IMR-90 (cell line): ENCODE results near the gene ALK. TPM values are rescaled to one million over a fixed set of nuclear protein-coding genes. Genes with fewer than 3 reads are reported as not detected.
A peak's percentile ranks its signal among the peaks of the same experiment; 100 is the strongest.

Experiments used
- ATAC-seq: fragments of 200-7000 bp; cut with Tn5 transposase; 2 replicates; pipeline ENCODE4 v1.9.1; 2020; ENCODE audit warnings: low read depth, mild to moderate bottlenecking, moderate library complexity
- BruUV-seq: library from RNA; stranded (reverse); fragments of 400-500 nt; replicated peaks from 2 replicates; lab custom pipeline; 2021; lab: Mats Ljungman, UMichigan
- CTCF ChIA-PET: fragments of 300-600 bp; formaldehyde crosslinking; extraction: SDS; loops from one replicate; lab custom pipeline; 2021; ENCODE audit warnings: antibody characterized with exemption; lab: Yijun Ruan, JAX
- POLR2A ChIA-PET: fragments of 300-600 bp; sonication (Branson Sonifier 250); formaldehyde crosslinking; loops from one replicate; lab custom pipeline; 2022; ENCODE audit warnings: antibody characterized with exemption; ENCODE audit not compliant: unreplicated experiment; lab: Charles Lee
- DNase-seq: peaks from one replicate; pipeline ENCODE4 v3.0.0; 2013
- H2AFZ ChIP-seq: replicated peaks from 2 replicates; pipeline ENCODE3; 2013; ENCODE audit warnings: low read length, mild to moderate bottlenecking; ENCODE audit not compliant: poor library complexity
- H2AK5ac ChIP-seq: 2 replicates; pipeline ENCODE4 v1.6.1; 2013; ENCODE audit warnings: low read depth, low read length, inconsistent platforms
- H2AK9ac ChIP-seq: replicated peaks from 2 replicates; pipeline ENCODE3; 2013; ENCODE audit warnings: mild to moderate bottlenecking, low read depth, low read length, moderate library complexity; ENCODE audit not compliant: poor library complexity
- H2BK120ac ChIP-seq: 2 replicates; pipeline ENCODE4 v1.6.1; 2013; ENCODE audit warnings: low read depth, low read length, inconsistent platforms
- H2BK15ac ChIP-seq: 3 replicates; pipeline ENCODE4 v1.6.1; 2013; ENCODE audit warnings: low read depth, low read length, inconsistent platforms
- H2BK20ac ChIP-seq: 2 replicates; pipeline ENCODE4 v1.6.1; 2013; ENCODE audit warnings: low read depth, mild to moderate bottlenecking, inconsistent platforms, low read length, moderate library complexity
- H2BK5ac ChIP-seq: 2 replicates; pipeline ENCODE4 v1.6.1; 2013; ENCODE audit warnings: mild to moderate bottlenecking, low read depth, low read length, inconsistent platforms; ENCODE audit not compliant: poor library complexity, severe bottlenecking
- H3K14ac ChIP-seq: replicated peaks from 2 replicates; pipeline ENCODE4 v1.6.1; 2013; ENCODE audit warnings: low read depth, low read length, inconsistent platforms
- H3K18ac ChIP-seq: 2 replicates; pipeline ENCODE4 v1.6.1; 2013; ENCODE audit warnings: low read depth, low read length, control low read depth
- H3K23ac ChIP-seq: 2 replicates; pipeline ENCODE4 v1.6.1; 2013; ENCODE audit warnings: low read depth, low read length, inconsistent platforms
- H3K27ac ChIP-seq: 2 replicates; pipeline ENCODE4 v1.5.1; 2013; ENCODE audit warnings: mild to moderate bottlenecking, control low read depth, low read length; ENCODE audit not compliant: insufficient read depth
- H3K27me3 ChIP-seq: 2 replicates; pipeline ENCODE4 v1.6.1; 2013; ENCODE audit warnings: low read length; ENCODE audit not compliant: control insufficient read depth, insufficient read depth
- H3K36me3 ChIP-seq: 2 replicates; pipeline ENCODE4 v1.6.1; 2013; ENCODE audit warnings: low read length, mixed read lengths; ENCODE audit not compliant: control insufficient read depth, insufficient read depth
- H3K4ac ChIP-seq: 2 replicates; pipeline ENCODE4 v1.6.1; 2013; ENCODE audit warnings: low read depth, low read length, inconsistent platforms
- H3K4me1 ChIP-seq: 2 replicates; pipeline ENCODE4 v1.6.1; 2013; ENCODE audit warnings: low read length, mixed read lengths; ENCODE audit not compliant: control insufficient read depth, insufficient read depth
- H3K4me2 ChIP-seq: 2 replicates; pipeline ENCODE4 v1.6.1; 2013; ENCODE audit warnings: low read depth, mild to moderate bottlenecking, control low read depth, low read length, moderate library complexity
- H3K4me3 ChIP-seq: 2 replicates; pipeline ENCODE4 v1.5.1; 2013; ENCODE audit warnings: low read depth, mild to moderate bottlenecking, control low read depth, low read length, moderate library complexity; ENCODE audit not compliant: insufficient read depth
- H3K56ac ChIP-seq: 2 replicates; pipeline ENCODE4 v1.6.1; 2013; ENCODE audit warnings: low read length, inconsistent platforms; ENCODE audit not compliant: insufficient read depth; ENCODE audit errors: extremely low read depth
- H3K79me1 ChIP-seq, 2 experiments: 2 replicates each; pipeline ENCODE4 v1.6.1; 2013; ENCODE audit warnings: low read length in 2 of 2, inconsistent platforms in 1 of 2, low read depth in 1 of 2
- H3K9ac ChIP-seq: 2 replicates; pipeline ENCODE4 v1.6.1; 2013; ENCODE audit warnings: low read depth, low read length, control low read depth
- H3K9me1 ChIP-seq: 2 replicates; pipeline ENCODE4 v1.6.1; 2013; ENCODE audit warnings: low read length, inconsistent platforms; ENCODE audit not compliant: insufficient read depth
- H3K9me3 ChIP-seq: 2 replicates; pipeline ENCODE4 v1.6.1; 2013; ENCODE audit warnings: low read length; ENCODE audit not compliant: control insufficient read depth, insufficient read depth
- H4K20me1 ChIP-seq: 2 replicates; pipeline ENCODE4 v1.6.1; 2013; ENCODE audit warnings: low read length, inconsistent platforms; ENCODE audit not compliant: insufficient read depth
- H4K5ac ChIP-seq: 2 replicates; pipeline ENCODE4 v1.6.1; 2013; ENCODE audit warnings: mild to moderate bottlenecking, low read depth, low read length, control low read depth
- H4K8ac ChIP-seq, 2 experiments: 2 replicates each; pipeline ENCODE4 v1.6.1; 2013; ENCODE audit warnings: low read depth in 2 of 2, low read length in 2 of 2, control low read depth in 1 of 2, inconsistent platforms in 1 of 2
- H4K91ac ChIP-seq: 2 replicates; pipeline ENCODE4 v1.6.1; 2013; ENCODE audit warnings: low read depth, low read length, inconsistent platforms; ENCODE audit not compliant: insufficient read depth
- CEBPB ChIP-seq: IDR thresholded peaks from 2 replicates; pipeline ENCODE4 v1.6.1; 2012; ENCODE audit warnings: low read depth, low read length, improper control_type of control experiment
- MAFK ChIP-seq: IDR thresholded peaks from 2 replicates; pipeline ENCODE4 v1.6.1; 2012; ENCODE audit warnings: low read depth, low read length, improper control_type of control experiment
- POLR2A ChIP-seq: IDR thresholded peaks from 2 replicates; pipeline ENCODE4 v1.6.1; 2012; ENCODE audit warnings: mild to moderate bottlenecking, low read depth, low read length
- WGBS, 2 experiments: methylation state at CpG; one replicate each; pipeline versions ENCODE4 v1.1.5 to v1.1.7; 2013; ENCODE audit warnings: missing lambda C conversion rate in 2 of 2; ENCODE audit not compliant: insufficient read length in 1 of 2; ENCODE audit errors: extremely low coverage in 2 of 2; 5-methylcytosine and 5-hydroxymethylcytosine counted together
- dilution Hi-C: fragments of 300-500 bp; cut with HindIII; formaldehyde crosslinking; loops from one replicate; pipeline ENCODE4 v1.14.3; 2018; ENCODE audit warnings: low sequenced_read_pairs; ENCODE audit not compliant: unreplicated experiment
- in situ Hi-C: fragments of 300-500 bp; cut with MboI; formaldehyde crosslinking; loops from 3 replicates; pipeline ENCODE4 v1.14.3; 2019; ENCODE audit warnings: low sequenced_read_pairs, inconsistent platforms, mixed read lengths
- intact Hi-C: fragments of 100-400 bp; cut with micrococcal nuclease; formaldehyde crosslinking; loops from 2 replicates; pipeline ENCODE4 v1.10.0; 2022
- polyA plus RNA-seq, 3 experiments: library from polyadenylated mRNA; depleted of rRNA; stranded (reverse); fragments of >200 nt; gene quantifications; 2 replicates each; pipeline ENCODE4 v1.2.3, GENCODE V29; 2012; ENCODE audit warnings: low replicate concordance in 1 of 3
- total RNA-seq: library from RNA; depleted of rRNA; stranded (reverse); fragments of >200 nt; gene quantifications from 2 replicates; pipeline ENCODE4 v1.2.3, GENCODE V29; 2012
- TF ChIP-seq, protein P1 (sequence below): fragments of 150-350 bp; IDR thresholded peaks from 2 replicates; pipeline ENCODE4 v1.6.1; 2016; ENCODE audit warnings: low read depth, mild to moderate bottlenecking, low read length, moderate library complexity, borderline replicate concordance

ALK gene
- total and polyA plus RNA-seq, 2 of the 4 experiments (the other 2 are of a cell fraction): not detected

DNA sequence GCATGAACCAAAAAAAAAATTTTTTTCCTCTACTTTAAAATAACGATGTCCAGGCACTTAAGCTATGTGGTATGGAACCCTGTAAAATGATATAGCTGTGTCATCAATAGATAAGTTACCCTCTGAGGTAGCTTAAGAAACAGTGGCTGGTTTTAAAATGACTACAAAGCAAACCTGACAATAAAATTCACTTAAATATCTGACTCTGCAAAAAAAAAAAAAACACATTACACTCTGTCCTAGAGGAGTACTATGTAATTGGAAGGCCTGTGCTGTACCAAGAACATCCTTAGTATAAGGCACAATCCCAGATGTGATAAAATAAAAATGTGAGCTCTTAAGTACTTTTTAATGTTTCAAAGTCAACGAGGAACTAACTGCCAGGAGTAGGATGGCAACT lies 322.4 kb downstream of the ALK start:
- Histone ChIP-seq H3K27me3 (no peaks in the 10 kb centered on the region), H4K8ac (no peak overlapping the region), H3K23ac (no peak overlapping the region), H2BK5ac (no peak overlapping the region), H3K79me1 (no peaks in the 10 kb centered on the region), H3K9me3 (peaks cover 2% of the 10 kb centered on the region; the same call in 1 of the 2 replicates), H3K14ac (no peak overlapping the region), H3K56ac (no peak overlapping the region), H3K4ac (no peak overlapping the region), H2BK20ac (no peak overlapping the region), H2AK9ac (no peak overlapping the region), H4K91ac (no peak overlapping the region), H3K4me1 (peaks cover 2% of the 10 kb centered on the region; the same call in 1 of the 2 replicates), H4K20me1 (no peaks in the 10 kb centered on the region), H3K36me3 (no peaks in the 10 kb centered on the region), H2AK5ac (no peak overlapping the region), H3K4me2 (no peak overlapping the region), H3K18ac (no peak overlapping the region), H3K9me1 (no peaks in the 10 kb centered on the region), H3K4me3 (no peak overlapping the region), H3K27ac (no peak overlapping the region), H2BK15ac (no peak overlapping the region), H3K9ac (no peak overlapping the region), H2BK120ac (no peak overlapping the region), H4K5ac (no peak overlapping the region), H2AFZ (no peak overlapping the region)
- dilution Hi-C loops: no loop called here
- WGBS, 2 experiments: no CpG with 5 or more reads among the region's 2 CpGs
- peak; percentile 36 for TF ChIP-seq MAFK
- TF ChIP-seq CEBPB: no peak
- TF ChIP-seq, protein P1, sequence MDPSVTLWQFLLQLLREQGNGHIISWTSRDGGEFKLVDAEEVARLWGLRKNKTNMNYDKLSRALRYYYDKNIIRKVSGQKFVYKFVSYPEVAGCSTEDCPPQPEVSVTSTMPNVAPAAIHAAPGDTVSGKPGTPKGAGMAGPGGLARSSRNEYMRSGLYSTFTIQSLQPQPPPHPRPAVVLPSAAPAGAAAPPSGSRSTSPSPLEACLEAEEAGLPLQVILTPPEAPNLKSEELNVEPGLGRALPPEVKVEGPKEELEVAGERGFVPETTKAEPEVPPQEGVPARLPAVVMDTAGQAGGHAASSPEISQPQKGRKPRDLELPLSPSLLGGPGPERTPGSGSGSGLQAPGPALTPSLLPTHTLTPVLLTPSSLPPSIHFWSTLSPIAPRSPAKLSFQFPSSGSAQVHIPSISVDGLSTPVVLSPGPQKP: no peak
- no peak for TF ChIP-seq POLR2A
- ATAC-seq: no peak
- in situ Hi-C loops: no loop called here
- BruUV-seq: no TSS peak
- ChIA-PET POLR2A (no interaction called here), CTCF (interaction anchor here (1.5 kb wide), 1 partner anchor 20 kb away, joined by 4 read pairs; no protein-coding TSS in a partner anchor)
- intact Hi-C loops: no loop called here
- DNase-seq: no peak
